Stomach smooth muscle (tissue), 2 donors: Measurements from ENCODE around the gene RER1.

ENCODE experiments used
- H3K27ac ChIP-seq: one replicate; pipeline ENCODE4 v1.7.0; 2013; ENCODE audit warnings: mild to moderate bottlenecking, low read length, inconsistent platforms
- H3K27me3 ChIP-seq, 2 donors: one replicate each; pipeline ENCODE4 v1.7.0; 2013; ENCODE audit warnings: low read length in 2 of 2; ENCODE audit not compliant: insufficient read depth in 2 of 2, control insufficient read depth in 1 of 2
- H3K36me3 ChIP-seq, 2 donors: one replicate each; pipeline ENCODE4 v1.7.0; 2013; ENCODE audit warnings: low read length in 2 of 2; ENCODE audit not compliant: control insufficient read depth in 2 of 2, insufficient read depth in 2 of 2
- H3K4me1 ChIP-seq: one replicate; pipeline ENCODE4 v1.7.0; 2013; ENCODE audit warnings: low read length; ENCODE audit not compliant: control insufficient read depth, insufficient read depth
- H3K4me3 ChIP-seq, 2 donors: one replicate each; pipeline ENCODE4 v1.7.0; 2013; ENCODE audit warnings: low read length in 2 of 2
- H3K9ac ChIP-seq, 2 donors: one replicate each; pipeline ENCODE4 v1.7.0; 2013; ENCODE audit warnings: low read length in 2 of 2, mild to moderate bottlenecking in 1 of 2
- H3K9me3 ChIP-seq, 2 donors: one replicate each; pipeline ENCODE4 v1.7.0; 2013; ENCODE audit warnings: low read length in 2 of 2; ENCODE audit not compliant: control insufficient read depth in 2 of 2
- donor health status: healthy.
- donor health status: Pancreatic carcinoma.

Gene RER1

GRCh38 chr1:2372551-2373490, 18.8 kb upstream of the RER1 start:
- Histone ChIP-seq H3K9ac (no peak overlapping the region), H3K4me1 (no peaks in the 10 kb centered on the region), H3K27ac (no peak overlapping the region), H3K9me3 (no peaks in the 10 kb centered on the region), H3K36me3 (peaks cover 4 to 6% of the 10 kb centered on the region in 2 donors), H3K27me3 (no peaks in the 10 kb centered on the region), H3K4me3 (no peak overlapping the region)

- no peak overlapping the region for H3K27ac ChIP-seq
- H3K9ac ChIP-seq, result no peak overlapping the region
- peaks cover 4 to 6% of the 10 kb centered on the region in 2 donors for H3K36me3 ChIP-seq
- H3K9me3 ChIP-seq, result no peaks in the 10 kb centered on the region
- H3K4me3 ChIP-seq, result no peak overlapping the region
- no peaks in the 10 kb centered on the region for H3K27me3 ChIP-seq
- no peaks in the 10 kb centered on the region for H3K4me1 ChIP-seq
Measured at GRCh38 chr1:2373551-2374251, 17.9 kb upstream of the RER1 start.

GRCh38 chr1:2374252-2375155, 17.1 kb upstream of the RER1 start:
- H3K36me3 ChIP-seq, result peaks cover 4 to 6% of the 10 kb centered on the region in 2 donors

GRCh38 chr1:2375246-2375922, 16.3 kb upstream of the RER1 start:
- Histone ChIP-seq H3K4me3 (no peak overlapping the region), H3K9ac (no peak overlapping the region), H3K36me3 (peaks cover 4 to 6% of the 10 kb centered on the region in 2 donors), H3K9me3 (no peaks in the 10 kb centered on the region), H3K27ac (no peak overlapping the region), H3K4me1 (no peaks in the 10 kb centered on the region), H3K27me3 (no peaks in the 10 kb centered on the region)

More at GRCh38 chr1:2374252-2375155, 17.1 kb upstream of the RER1 start:
- no peaks in the 10 kb centered on the region for H3K4me1 ChIP-seq
- no peaks in the 10 kb centered on the region for H3K27me3 ChIP-seq
- no peak overlapping the region for H3K4me3 ChIP-seq
- no peak overlapping the region for H3K27ac ChIP-seq
- H3K9ac ChIP-seq, result no peak overlapping the region
- H3K9me3 ChIP-seq, result no peaks in the 10 kb centered on the region

- H3K4me1 ChIP-seq, result no peaks in the 10 kb centered on the region
Measured at GRCh38 chr1:2375923-2376260, 15.7 kb upstream of the RER1 start.

GRCh38 chr1:2376261-2376741, 15.3 kb upstream of the RER1 start:
- peaks cover 4 to 5% of the 10 kb centered on the region in 2 donors for H3K36me3 ChIP-seq
- H3K9me3 ChIP-seq, result no peaks in the 10 kb centered on the region
- no peaks in the 10 kb centered on the region for H3K27me3 ChIP-seq
- peaks cover 2% of the 10 kb centered on the region for H3K4me1 ChIP-seq
- H3K4me3 ChIP-seq, result no peak overlapping the region
- H3K9ac ChIP-seq, result no peak overlapping the region
- H3K27ac ChIP-seq, result no peak overlapping the region

More at GRCh38 chr1:2375923-2376260, 15.7 kb upstream of the RER1 start:
- H3K9ac ChIP-seq, result no peak overlapping the region
- H3K4me3 ChIP-seq, result no peak overlapping the region
- no peaks in the 10 kb centered on the region for H3K9me3 ChIP-seq
- H3K36me3 ChIP-seq, result peaks cover 4 to 6% of the 10 kb centered on the region in 2 donors
- H3K27me3 ChIP-seq, result no peaks in the 10 kb centered on the region
- no peak overlapping the region for H3K27ac ChIP-seq

GRCh38 chr1:2376931-2377672, 14.5 kb upstream of the RER1 start:
- Histone ChIP-seq H3K27me3 (no peaks in the 10 kb centered on the region), H3K4me1 (peaks cover 10% of the 10 kb centered on the region), H3K36me3 (peaks cover under 1 to 2% of the 10 kb centered on the region in 2 donors), H3K4me3 (no peak overlapping the region), H3K27ac (no peak overlapping the region), H3K9ac (no peak overlapping the region), H3K9me3 (no peaks in the 10 kb centered on the region)

GRCh38 chr1:2377751-2378440, 13.7 kb upstream of the RER1 start:
- H3K9ac ChIP-seq, result no peak overlapping the region
- H3K36me3 ChIP-seq, result no peaks in the 10 kb centered on the region
- no peaks in the 10 kb centered on the region for H3K27me3 ChIP-seq
- H3K27ac ChIP-seq, result no peak overlapping the region
- H3K4me1 ChIP-seq, result peaks cover 11% of the 10 kb centered on the region
- H3K9me3 ChIP-seq, result no peaks in the 10 kb centered on the region
- no peak overlapping the region for H3K4me3 ChIP-seq

GRCh38 chr1:2378441-2378851, 13.2 kb upstream of the RER1 start:
- Histone ChIP-seq H3K4me3 (no peak overlapping the region), H3K4me1 (peaks cover 11% of the 10 kb centered on the region), H3K27me3 (no peaks in the 10 kb centered on the region), H3K9me3 (no peaks in the 10 kb centered on the region), H3K27ac (no peak overlapping the region), H3K9ac (no peak overlapping the region), H3K36me3 (no peaks in the 10 kb centered on the region)
